ENCODE measurements around the gene S100A3. TPM values are rescaled to one million over a fixed set of nuclear protein-coding genes. Genes with fewer than 3 reads are reported as not detected.
A peak's percentile ranks its signal among the peaks of the same experiment; 100 is the strongest.

The S100A3 gene
- total RNA-seq, 1 donor from 2014 or later = not detected

GRCh38 chr1:153535242-153536011 lies 13.6 kb downstream of the S100A3 start, which contains the start of gene S100A6:
Gene S100A6 (minus strand): TSS chr1:153535991. CDS start chr1:153535339, 652 bp downstream.
- Mint-ChIP-seq H3K27me3 (ENCODE audit: unreplicated experiment) (peaks cover 3% of the 10 kb centered on the region), H3K4me3 (ENCODE audit: unreplicated experiment) (peak within 1 kb of the TSS; percentile 86), H3K36me3 (ENCODE audit: unreplicated experiment) (no peaks in the 10 kb centered on the region), H3K9me3 (ENCODE audit: unreplicated experiment) (no peaks in the 10 kb centered on the region), H3K4me1 (ENCODE audit: low read depth, unreplicated experiment) (peaks cover 34% of the 10 kb centered on the region), H3K27ac (ENCODE audit: unreplicated experiment) (peak within 1 kb of the TSS; percentile 43)
- no peak for DNase-seq
- TF ChIP-seq CTCF (IDR thresholded peaks at IDR 0.05; ENCODE audit: partially characterized antibody, unreplicated experiment) = no peak

- H3K27ac Mint-ChIP-seq (ENCODE audit: unreplicated experiment) = no peak overlapping the region
- peaks cover 29% of the 10 kb centered on the region for H3K4me1 Mint-ChIP-seq (ENCODE audit: low read depth, unreplicated experiment)
- H3K27me3 Mint-ChIP-seq (ENCODE audit: unreplicated experiment) = no peaks in the 10 kb centered on the region
- H3K36me3 Mint-ChIP-seq (ENCODE audit: unreplicated experiment) = no peaks in the 10 kb centered on the region
- TF ChIP-seq CTCF (IDR thresholded peaks at IDR 0.05; ENCODE audit: partially characterized antibody, unreplicated experiment) = no peak
- DNase-seq = no peak
- no peaks in the 10 kb centered on the region for H3K9me3 Mint-ChIP-seq (ENCODE audit: unreplicated experiment)
- H3K4me3 Mint-ChIP-seq (ENCODE audit: unreplicated experiment) = no peak overlapping the region
Observed at GRCh38 chr1:153534925-153535241, 14.2 kb downstream of the S100A3 start.

GRCh38 chr1:153534226-153534924 lies 14.7 kb downstream of the S100A3 start:
- peaks cover 24% of the 10 kb centered on the region for H3K4me1 Mint-ChIP-seq (ENCODE audit: low read depth, unreplicated experiment)
- no peaks in the 10 kb centered on the region for H3K36me3 Mint-ChIP-seq (ENCODE audit: unreplicated experiment)
- H3K27me3 Mint-ChIP-seq (ENCODE audit: unreplicated experiment) = no peaks in the 10 kb centered on the region
- H3K9me3 Mint-ChIP-seq (ENCODE audit: unreplicated experiment) = no peaks in the 10 kb centered on the region
- H3K4me3 Mint-ChIP-seq (ENCODE audit: unreplicated experiment) = peak overlapping the region; percentile 67
- TF ChIP-seq CTCF (IDR thresholded peaks at IDR 0.05; ENCODE audit: partially characterized antibody, unreplicated experiment) = no peak
- DNase-seq = no peak
- H3K27ac Mint-ChIP-seq (ENCODE audit: unreplicated experiment) = no peak overlapping the region

- DNase-seq = no peak
Observed at GRCh38 chr1:153533689-153534201, 15.3 kb downstream of the S100A3 start.

More at GRCh38 chr1:153533689-153534201, 15.3 kb downstream of the S100A3 start:
- Mint-ChIP-seq H3K36me3 (ENCODE audit: unreplicated experiment) (no peaks in the 10 kb centered on the region), H3K4me1 (ENCODE audit: low read depth, unreplicated experiment) (peaks cover 24% of the 10 kb centered on the region), H3K4me3 (ENCODE audit: unreplicated experiment) (peak overlapping the region; percentile 67), H3K27ac (ENCODE audit: unreplicated experiment) (peak overlapping the region; percentile 44), H3K9me3 (ENCODE audit: unreplicated experiment) (no peaks in the 10 kb centered on the region), H3K27me3 (ENCODE audit: unreplicated experiment) (no peaks in the 10 kb centered on the region)
- no peak for TF ChIP-seq CTCF (IDR thresholded peaks at IDR 0.05; ENCODE audit: partially characterized antibody, unreplicated experiment)

Data from glutamatergic neuron (in vitro differentiated cells).